Liver (tissue), 3 donors: Measurements from ENCODE around the gene PRDM2.

Experiments used
- EGR1 ChIP-seq, 2 donors: IDR thresholded peaks; 2 replicates each; pipeline ENCODE4 v1.6.1; 2016 to 2018; ENCODE audit warnings: antibody characterized with exemption in 2 of 2, low read depth in 2 of 2
- RAD21 ChIP-seq, 2 donors: IDR thresholded peaks; 2 replicates each; pipeline ENCODE4 v1.6.1; 2016; ENCODE audit warnings: antibody characterized with exemption in 2 of 2, mild to moderate bottlenecking in 2 of 2
- YY1 ChIP-seq: IDR thresholded peaks from 2 replicates; pipeline ENCODE4 v1.6.1; 2016; ENCODE audit warnings: antibody characterized with exemption, mild to moderate bottlenecking
- TF ChIP-seq, protein P1 (sequence below): IDR thresholded peaks from 2 replicates; pipeline ENCODE4 v1.6.1; 2016; ENCODE audit warnings: antibody characterized with exemption, mild to moderate bottlenecking
- TF ChIP-seq, protein P2 (sequence below): fragments of 150-350 bp; IDR thresholded peaks from 2 replicates; pipeline ENCODE4 v1.5.1; 2017; ENCODE audit warnings: improper control_type of control experiment, low read depth, low read length; ENCODE audit not compliant: missing input control
- donor health status: healthy.
- donor health status: healthy.

- TF ChIP-seq, protein P1, sequence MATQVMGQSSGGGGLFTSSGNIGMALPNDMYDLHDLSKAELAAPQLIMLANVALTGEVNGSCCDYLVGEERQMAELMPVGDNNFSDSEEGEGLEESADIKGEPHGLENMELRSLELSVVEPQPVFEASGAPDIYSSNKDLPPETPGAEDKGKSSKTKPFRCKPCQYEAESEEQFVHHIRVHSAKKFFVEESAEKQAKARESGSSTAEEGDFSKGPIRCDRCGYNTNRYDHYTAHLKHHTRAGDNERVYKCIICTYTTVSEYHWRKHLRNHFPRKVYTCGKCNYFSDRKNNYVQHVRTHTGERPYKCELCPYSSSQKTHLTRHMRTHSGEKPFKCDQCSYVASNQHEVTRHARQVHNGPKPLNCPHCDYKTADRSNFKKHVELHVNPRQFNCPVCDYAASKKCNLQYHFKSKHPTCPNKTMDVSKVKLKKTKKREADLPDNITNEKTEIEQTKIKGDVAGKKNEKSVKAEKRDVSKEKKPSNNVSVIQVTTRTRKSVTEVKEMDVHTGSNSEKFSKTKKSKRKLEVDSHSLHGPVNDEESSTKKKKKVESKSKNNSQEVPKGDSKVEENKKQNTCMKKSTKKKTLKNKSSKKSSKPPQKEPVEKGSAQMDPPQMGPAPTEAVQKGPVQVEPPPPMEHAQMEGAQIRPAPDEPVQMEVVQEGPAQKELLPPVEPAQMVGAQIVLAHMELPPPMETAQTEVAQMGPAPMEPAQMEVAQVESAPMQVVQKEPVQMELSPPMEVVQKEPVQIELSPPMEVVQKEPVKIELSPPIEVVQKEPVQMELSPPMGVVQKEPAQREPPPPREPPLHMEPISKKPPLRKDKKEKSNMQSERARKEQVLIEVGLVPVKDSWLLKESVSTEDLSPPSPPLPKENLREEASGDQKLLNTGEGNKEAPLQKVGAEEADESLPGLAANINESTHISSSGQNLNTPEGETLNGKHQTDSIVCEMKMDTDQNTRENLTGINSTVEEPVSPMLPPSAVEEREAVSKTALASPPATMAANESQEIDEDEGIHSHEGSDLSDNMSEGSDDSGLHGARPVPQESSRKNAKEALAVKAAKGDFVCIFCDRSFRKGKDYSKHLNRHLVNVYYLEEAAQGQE: no peak
- TF ChIP-seq, protein P2, sequence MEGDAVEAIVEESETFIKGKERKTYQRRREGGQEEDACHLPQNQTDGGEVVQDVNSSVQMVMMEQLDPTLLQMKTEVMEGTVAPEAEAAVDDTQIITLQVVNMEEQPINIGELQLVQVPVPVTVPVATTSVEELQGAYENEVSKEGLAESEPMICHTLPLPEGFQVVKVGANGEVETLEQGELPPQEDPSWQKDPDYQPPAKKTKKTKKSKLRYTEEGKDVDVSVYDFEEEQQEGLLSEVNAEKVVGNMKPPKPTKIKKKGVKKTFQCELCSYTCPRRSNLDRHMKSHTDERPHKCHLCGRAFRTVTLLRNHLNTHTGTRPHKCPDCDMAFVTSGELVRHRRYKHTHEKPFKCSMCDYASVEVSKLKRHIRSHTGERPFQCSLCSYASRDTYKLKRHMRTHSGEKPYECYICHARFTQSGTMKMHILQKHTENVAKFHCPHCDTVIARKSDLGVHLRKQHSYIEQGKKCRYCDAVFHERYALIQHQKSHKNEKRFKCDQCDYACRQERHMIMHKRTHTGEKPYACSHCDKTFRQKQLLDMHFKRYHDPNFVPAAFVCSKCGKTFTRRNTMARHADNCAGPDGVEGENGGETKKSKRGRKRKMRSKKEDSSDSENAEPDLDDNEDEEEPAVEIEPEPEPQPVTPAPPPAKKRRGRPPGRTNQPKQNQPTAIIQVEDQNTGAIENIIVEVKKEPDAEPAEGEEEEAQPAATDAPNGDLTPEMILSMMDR: no peak
- TF ChIP-seq RAD21 (IDR thresholded peaks at IDR 0.05) (no peak), EGR1 (IDR thresholded peaks at IDR 0.05; ENCODE audit: low read depth in 2 of 2) (no peak), YY1 (no peak)
Measured at GRCh38 chr1:13778431-13778830, 78.4 kb downstream of the PRDM2 start.
